Stimulated activated CD8-positive, alpha-beta memory T cell treated with anti-CD3 and anti-CD28 coated beads, Interleukin-2, amount 100 ng/mL, for 1 hour (primary cell): ENCODE data around the gene C2orf49.

Source experiments
- DNase-seq, 2 donors: peaks; one replicate each; pipeline ENCODE4 v3.0.0-alpha.2; 2020; ENCODE audit warnings: low read depth in 2 of 2

Gene C2orf49

DNA sequence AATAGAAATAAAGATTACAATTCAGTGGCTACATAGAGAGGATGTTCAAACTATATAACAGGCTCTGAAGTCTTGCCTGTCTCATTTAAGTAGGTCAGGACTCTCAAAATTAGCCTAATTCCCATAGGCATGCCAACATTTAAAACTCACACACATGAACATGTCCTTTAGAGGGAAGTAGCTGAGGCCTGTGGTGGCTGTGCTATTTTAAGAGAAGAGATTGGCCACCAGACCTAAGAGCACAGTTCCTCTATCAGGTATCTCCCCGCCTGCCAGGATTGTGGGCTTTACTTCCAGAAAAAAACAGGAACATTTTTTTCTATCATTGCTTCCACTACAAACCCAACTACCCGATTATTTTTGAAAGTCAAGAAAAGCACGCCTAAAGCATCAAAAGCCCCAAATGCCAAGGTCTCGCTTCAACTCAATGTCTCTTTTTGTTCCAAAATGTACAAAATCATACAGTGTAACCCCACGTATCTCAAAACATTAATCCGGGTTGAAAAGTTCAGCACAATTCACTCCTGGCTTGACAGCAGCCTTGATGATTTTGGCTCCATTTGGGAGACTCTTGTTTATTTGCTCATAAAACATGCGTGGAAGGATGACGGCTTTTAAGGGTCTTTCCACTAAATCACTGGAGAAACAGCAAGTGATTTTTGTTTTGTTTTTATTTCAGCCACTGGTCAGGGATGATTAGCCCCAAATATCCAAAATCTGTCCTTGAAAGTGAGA is 46.3 kb downstream of the C2orf49 start:
- no peak for DNase-seq

DNA sequence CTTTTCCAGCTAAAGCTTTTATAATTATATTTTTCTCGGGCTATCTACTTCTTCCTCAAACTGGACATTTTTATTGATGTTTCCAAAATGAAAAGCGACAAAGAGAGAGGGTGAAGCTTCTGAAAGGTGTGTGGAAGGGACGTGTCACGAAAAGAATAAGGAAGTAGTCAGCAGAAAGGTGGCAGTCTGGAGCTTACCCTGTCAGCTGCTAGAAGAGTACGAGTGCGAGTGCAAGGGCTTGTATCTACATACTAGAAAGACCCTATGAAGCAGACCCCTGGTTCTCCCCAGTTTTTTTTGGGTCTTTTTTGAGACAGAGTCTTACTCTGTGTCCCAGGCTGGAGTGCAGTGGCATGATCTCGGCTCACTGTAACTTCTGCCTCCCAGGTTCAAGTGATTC is 46.9 kb downstream of the C2orf49 start:
- no peak for DNase-seq

DNA sequence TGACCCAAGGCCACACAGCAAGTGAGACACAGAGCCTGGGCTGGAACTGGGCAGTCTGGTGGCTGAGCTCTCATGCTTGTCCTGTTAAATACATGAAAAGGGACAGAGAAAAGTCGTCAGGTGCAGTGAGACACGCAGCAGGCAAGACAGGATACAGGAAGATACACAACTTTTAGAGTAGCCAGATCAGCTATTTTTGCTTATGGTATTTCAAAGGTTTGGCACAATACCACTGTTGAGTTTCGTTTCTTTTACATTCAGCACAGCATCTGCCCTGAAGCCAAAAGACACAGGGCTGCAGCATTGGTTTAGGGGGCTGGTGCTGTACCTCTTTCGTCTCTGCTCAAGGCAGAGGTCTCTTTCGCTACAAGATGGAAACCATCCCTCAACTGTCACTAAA is 47.5 kb downstream of the C2orf49 start:
- no peak for DNase-seq

DNA sequence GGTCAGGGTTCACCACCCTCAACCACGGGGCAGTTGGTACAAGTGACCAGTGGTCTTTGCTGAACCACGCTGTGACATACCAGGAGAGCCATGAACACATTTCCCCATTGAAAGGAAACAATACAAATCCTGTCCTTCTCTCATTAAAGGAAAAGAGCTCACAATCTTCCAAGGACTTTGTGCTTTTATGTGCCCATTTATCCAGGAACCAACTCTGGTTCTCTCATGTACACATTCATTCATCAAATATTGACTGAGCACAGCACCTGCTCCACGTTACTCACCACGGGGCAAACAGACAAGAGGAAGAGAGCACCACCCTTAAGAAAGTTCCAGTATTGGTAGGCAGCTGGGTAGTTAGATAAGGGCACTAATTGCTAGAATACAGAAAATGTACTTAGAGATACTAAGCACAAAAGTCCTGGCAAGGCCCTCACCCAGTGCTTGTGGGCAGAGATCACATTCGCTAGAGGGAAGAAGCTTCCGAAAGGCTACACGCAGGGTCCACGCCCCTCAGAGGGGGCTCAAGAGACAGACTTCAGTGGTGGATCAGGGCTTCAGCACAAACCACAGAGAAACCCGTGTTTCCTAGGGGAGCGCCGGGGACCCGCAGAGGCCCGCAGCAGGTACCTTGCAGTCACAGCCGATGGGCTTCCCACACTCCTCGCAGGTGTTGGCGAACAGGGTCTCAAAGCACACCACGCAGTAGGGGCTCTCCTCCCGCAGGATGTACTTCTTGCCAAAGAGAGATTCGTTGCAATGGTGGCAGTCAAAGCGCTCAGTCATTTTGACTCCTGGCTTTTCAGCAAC is 48.6 kb downstream of the C2orf49 start:
- DNase-seq = no peak

DNA sequence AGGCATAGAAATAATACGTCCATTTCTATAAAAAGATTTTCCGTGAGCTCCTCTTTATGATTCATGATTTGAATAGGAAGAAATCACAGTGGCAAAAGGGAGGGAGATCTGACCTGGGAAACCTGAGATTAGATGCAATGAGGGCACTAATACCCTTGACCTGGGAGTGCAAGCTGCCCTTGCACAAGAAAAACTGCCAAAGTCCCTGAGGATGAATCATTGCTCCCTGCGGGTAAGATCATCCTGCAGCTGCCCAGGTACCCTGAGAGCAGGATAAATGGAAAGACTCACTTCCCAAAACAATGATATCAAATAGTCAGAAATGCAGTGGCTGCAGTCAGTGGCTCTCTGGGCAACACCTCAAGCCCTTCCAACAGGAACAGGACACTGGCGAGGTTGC is 49.9 kb downstream of the C2orf49 start:
- DNase-seq = no peak

DNA sequence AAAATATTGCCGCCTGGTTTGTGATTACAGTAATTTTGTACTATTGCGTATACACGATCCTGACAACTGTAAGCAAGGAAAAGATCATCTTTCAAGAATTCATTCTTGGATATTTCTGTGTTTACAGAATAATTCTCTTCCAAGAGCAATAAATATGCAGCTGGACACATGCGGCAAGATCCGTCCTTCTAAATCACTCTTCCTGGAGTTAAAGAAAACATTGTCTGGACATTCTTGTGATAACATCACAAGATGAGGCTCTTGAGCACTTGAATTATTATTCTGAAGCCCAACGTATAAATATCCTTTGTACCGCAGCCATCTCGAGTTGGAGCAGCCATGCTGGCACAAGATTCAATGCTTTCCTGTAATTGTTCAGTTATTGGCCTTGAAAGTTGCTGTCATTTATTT is 51.6 kb downstream of the C2orf49 start:
- DNase-seq = no peak

DNA sequence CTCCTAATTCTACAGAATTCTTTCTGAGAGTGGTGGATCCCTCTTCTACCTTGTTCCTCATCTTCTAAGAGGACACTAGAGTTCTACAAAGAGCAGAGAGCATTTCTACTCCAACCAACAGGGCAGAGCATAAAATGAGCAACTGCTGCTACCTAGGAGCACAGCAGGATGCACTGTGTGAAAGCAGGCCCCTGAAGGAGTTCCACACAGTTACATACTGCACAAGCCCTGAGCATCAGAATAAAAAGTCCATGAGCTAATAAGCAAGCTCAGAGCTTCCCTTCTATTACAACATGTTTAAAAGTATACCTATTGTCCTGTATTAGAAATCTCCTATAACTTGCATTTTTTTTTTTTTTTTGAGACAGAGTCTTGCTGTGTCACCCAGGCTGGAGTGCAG is 53.1 kb downstream of the C2orf49 start:
- DNase-seq = no peak

DNA sequence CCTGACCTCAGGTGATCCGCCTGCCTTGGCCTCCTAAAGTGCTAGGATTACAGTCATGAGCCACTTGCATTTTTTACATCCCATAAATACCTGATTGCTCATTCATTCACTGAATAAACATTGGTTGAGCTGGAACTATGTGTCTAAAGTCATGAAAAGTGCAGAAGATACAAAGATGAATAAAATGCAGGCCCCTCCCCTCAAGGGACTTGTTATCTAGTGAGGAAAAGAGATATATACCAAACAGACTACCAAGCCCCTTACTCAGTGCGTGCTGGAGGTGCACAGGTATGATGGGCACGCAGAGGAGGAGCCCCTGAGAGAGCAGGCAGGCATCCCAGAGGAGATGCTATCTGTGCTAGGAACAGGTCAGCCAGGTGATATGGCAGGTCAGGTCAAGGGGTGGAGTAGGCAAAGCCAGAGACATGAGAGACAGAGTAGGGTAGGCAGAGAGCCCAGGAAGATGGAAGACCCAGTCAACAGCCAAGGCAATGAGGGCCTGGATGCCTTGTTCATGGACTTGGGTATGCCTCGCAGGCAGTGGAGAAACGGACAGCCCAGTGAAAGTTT is 53.8 kb downstream of the C2orf49 start:
- DNase-seq = no peak

DNA sequence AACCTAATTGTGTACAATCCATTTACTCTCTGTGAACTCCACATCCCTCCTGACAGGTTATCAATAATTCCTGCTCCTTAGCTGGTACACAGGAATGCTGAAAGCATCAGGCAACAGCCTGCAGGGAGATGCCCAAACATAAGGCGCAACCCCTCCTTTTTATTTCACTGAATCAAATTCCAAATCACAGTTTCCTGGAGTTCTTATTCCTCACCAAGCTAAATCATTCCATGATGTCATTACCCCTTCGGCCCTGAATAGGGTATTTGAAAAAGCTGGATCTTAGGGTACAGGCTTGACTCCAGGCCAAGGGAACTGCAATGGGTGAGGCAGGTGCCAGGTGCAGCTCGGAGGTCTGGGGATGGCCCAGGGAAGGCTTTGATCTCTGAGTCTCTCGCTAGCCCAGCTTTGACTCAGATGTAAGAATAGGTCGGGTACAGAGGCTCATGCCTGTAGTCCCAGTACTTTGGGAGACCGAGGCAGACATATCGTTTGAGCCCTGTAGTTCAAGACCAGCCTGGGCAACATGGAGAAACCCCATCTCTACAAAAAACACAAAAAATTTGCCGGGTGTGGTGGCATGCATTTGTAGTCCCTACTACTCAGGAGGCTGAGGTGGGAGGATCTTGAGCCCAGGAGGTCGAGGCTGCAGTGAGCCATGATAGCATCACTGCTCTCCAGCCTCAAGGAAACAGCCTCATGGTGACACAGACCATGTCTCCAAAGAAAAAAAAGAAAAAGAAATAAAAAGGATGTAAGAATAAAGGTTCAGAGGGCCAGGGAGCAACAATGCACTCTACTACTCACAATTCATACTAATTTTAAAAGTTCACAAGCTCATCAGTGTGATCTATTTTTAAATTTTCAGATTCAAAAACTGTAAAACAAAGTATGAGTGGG is 54.7 kb downstream of the C2orf49 start:
- DNase-seq = no peak

DNA sequence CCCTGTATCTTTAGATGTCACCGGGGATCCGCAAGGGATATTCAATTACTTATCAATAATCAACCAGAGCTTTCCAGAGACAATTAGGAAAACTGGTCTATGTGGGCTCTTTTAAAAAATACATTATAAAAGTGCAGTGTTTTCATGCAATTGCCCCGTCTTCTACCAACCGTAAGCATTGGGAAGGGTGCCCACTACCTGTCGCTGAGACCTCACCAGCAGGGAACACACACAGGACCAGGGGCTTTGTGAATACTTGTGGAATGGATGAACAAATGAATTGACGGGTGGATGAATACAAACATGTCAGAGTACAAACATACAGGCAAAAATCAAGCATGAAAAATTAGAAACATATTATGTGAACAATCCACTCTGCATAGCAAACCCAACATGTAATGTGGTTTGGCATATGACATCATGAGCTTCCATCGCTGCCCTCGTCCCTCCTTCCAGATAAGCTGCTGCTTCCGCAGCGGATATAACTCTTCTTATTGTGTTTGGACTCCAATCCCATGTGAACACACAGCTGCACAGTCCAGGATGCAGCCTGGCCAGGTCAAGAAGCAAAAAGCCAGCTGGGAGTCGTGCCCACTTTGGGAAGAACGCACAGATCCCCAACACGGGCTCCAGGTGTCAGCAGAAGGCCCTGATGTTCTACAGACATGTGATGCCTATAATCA is 56.2 kb downstream of the C2orf49 start:
- no peak for DNase-seq

DNA sequence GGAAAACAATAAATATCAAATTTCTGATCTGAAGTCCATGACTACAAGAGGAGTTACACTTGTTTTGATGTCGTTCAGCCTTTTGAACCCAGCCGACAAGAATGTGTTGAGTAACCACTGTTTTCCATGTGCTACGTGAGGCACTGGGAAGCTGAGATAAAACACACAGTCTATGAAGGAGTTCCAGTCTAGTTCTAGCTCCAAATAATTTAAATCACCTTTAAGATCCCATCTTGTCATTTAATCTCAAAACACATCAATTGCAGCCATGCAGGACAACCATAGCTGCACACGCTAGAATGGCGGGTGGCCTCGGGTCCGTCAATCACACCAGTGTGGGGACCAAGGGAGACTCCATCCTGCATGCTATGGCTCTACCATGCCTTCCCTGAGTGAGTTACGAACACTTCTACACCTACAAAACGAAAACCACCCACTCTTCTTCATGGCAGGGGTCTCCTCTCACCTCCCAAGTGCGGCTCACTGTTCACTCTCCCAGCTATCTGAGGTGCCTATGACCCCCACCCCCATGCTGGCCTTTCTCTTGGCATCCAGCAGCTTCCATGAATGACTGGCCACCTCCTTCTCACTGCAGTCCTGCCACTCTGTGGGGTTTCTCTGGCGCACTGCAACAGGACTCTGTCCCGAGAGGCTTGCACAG is 57.7 kb downstream of the C2orf49 start:
- DNase-seq = no peak

DNA sequence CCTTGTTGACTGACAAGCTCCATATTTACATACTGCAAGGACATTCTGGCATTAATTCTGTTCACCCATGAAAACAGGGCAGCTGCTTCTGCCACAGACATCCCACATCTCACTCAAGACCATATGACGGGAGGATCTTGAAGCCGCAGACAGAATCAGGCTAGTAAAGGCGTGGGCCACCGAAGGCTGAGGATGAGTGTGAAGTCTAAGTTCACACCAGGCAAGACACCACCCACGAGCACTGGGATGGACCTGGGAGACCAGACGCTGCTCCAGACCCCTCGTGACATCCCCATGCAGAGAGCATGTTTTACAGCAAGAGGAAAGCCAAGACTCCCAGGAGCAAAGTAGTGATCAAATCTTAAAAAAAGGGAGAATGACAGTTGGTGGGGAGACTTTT is 58.4 kb downstream of the C2orf49 start:
- no peak for DNase-seq

DNA sequence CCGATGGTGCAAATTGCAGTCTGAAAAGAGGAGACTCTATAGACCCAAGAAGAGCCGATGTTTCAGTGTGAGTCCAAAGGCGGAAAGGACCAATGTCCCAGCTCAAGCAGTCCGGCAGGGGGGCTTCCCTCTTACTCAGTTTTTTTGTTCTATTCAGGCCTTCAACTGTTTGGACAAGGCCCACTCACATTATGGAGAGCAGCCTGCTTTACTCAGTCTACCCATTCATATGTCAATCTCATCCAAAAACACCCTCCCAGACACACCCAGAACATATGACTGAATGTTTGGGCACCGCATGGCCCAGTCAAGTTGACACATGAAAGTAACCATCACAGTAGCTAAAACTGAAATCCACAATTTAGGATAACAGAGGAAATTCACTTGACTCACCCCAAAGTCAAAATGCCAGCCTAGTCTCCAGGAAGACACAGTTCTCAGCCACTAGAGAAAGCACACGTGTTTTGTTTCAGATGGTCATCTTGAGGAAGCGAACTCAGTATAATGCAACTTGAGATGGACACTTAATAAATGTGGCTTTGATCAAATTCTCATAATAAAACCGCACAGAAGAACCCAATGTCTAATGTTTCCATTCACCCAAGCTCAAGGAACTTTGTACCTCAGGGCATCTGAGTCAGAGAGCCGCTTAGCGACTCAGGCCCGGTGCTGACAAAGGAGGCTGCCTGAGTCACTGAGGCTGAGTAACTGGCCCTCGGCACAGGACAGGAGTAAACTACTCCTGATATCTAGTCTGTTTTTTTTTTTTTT is 59.1 kb downstream of the C2orf49 start:
- no peak for DNase-seq

DNA sequence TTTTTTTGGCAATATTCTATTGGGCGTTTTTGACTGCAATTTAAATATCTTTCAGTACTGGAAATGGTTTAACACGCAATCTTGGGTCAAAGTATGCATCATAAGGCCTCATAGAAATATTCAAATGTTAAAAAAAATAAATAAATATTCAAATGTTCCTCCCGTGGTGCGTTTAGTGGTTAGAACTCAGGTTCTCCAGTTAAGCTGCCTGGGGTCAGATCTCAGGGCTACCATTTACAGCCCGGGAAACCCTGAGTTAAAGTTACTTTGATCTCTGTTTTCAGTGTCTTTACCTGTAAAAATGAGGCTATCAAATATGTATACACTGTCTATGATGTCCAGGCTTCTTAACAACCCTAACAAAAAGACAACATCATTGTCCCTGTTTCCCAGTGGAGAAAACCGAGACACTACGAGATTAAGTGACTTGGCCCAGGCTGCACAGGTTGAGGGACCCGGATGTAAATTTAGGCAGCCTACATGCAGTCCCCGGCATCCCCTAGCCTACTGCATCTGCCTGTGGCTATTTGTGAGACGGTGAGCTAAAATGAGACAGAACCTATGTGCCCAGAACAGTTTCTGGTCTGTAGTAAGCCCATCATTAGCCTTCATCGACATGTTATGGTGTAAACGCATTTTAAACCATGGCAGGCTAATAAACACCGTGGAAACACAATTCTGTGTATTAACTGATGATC is 59.8 kb downstream of the C2orf49 start:
- DNase-seq = no peak

DNA sequence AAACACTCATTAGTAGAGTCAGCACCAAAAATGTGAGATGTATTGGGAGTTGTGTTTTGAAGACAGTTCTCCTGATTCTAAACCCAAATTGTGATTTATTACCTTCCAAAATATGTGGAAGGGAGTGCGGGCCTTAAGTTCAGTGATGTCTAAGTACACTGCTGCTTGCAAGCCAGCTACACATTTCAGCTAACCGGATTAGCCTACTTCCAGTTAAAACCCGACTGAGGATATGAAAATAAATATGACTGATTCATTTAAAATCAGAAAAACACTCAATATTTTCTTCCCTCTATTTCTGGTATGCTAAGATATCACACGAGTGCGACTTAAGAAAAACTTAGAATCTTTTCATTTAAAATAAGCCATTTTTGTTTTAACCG is 60.6 kb downstream of the C2orf49 start:
- no peak for DNase-seq

DNA sequence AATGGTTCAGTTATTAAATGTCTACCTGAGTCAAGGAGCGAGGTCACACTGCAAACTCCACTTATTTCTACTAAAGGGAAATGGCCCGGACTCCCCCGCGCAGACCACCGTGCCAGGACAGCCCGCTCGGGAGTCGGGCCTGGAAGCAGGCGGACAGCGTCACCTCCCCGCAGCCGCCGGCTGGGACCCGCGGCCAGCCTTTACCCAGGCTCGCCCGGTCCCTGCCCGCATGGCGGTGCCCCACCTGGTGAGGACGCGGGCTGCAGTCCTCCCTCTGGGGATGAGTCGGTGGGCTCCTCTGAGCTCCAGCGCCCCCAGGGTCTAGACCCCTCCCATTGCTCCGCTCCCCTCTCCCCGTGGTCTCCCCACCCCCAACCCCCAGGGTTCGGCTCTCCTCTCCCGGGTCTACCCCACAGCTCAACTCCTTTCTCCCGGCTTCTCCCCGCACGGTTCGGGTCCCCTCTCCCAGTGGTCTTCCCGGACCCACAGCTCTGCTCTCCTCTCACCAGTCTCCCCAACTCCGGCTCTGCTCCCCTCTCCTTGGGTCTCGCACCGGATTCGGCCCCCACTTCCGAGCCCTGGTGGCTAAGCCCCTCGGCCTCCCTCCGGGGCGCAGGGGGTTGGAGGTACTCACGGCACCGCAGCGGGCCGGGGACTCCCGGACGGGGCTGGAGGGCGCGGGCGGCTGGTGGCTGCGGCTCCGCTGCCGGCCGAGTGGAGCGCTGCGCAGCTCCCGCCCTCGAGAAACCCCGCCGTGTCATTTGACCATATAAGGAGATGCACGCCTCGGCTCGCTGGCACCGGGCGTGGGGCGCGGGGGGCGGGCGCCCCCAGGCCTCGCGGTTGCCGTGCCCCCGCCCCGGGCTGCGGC is 61.2 kb downstream of the C2orf49 start, which contains the start of gene FHL2:
Gene FHL2 (minus strand): TSS at position 716 of the 871 bp plus-strand sequence. CDS start 12,535 bp downstream, outside the sequence.
- peak; percentile 20 to 44 for DNase-seq
